Astrocyte (in vitro differentiated cells and primary cell): ENCODE measurements around the gene IVNS1ABP.
"Not testable (repeated sequence)": the region's sequence is repeated elsewhere in the genome, so short reads cannot be mapped to it uniquely, and the experiment has no call there.

Experiments
- CTCF ChIP-seq: IDR thresholded peaks from 2 replicates; pipeline ENCODE4 v1.5.1; 2011; ENCODE audit warnings: low read depth, mild to moderate bottlenecking, inconsistent platforms, low read length, moderate library complexity; ENCODE audit not compliant: insufficient read depth
- EZH2 ChIP-seq: IDR thresholded peaks from 2 replicates; pipeline ENCODE4 v1.6.1; 2012; ENCODE audit warnings: mild to moderate bottlenecking, low read length, inconsistent platforms; ENCODE audit not compliant: insufficient read depth

- TF ChIP-seq CTCF, EZH2: not testable (repeated sequence)
Observed at GRCh38 chr1:185255595-185255994, 61.4 kb downstream of the IVNS1ABP start.
